NCI-H526 (cell line): ENCODE data around the gene INTS11.

Experiments used
- DNase-seq, 2 experiments: peaks; one replicate each; lab custom pipeline; 2025; lab: John Stamatoyannopoulos, UW

The INTS11 gene

GRCh38 chr1:1285102-1285571 lies 39.3 kb downstream of the INTS11 start:
- no peak for DNase-seq

DNA sequence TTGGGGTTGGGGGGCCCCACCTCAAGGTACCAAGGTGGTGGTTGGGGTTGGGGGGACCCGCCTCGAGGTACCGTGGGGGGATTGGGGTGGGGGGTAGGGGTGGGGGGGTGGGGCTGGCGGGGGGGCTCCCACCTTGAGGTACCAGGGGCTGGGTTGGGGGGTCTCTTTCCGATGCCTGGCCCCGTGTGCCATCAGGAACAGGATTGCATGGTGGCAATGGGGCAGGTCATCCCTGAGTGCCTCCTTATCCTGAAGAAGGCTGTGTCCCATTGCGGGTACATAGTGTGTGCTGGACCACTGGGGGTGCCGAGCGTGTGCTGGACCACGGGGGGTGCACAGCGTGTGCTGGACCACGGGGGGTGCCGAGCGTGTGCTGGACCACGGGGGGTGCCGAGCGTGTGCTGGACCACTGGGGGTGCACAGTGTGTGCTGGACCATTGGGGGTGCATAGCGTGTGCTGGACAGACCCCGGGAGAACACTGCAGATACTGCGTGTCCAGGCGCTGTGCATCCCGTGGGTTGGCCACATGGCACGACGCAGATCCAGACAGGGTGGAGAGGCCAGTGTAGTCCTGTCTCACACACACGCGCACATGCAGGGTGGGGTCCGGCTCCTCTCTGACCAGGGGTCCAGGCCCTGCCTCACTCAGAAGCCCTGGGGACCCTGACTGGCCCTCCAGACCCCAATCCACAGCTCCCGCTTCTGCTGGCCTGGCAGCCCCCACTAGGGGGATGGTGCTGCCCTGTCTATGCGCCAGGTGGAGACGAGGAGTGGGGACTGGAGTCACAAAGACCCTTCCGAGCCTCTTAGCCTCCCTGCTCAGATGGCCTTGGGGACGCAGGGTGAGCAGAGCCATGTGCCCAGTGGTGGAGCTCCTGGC lies 40.0 kb downstream of the INTS11 start:
- no peak for DNase-seq

DNA sequence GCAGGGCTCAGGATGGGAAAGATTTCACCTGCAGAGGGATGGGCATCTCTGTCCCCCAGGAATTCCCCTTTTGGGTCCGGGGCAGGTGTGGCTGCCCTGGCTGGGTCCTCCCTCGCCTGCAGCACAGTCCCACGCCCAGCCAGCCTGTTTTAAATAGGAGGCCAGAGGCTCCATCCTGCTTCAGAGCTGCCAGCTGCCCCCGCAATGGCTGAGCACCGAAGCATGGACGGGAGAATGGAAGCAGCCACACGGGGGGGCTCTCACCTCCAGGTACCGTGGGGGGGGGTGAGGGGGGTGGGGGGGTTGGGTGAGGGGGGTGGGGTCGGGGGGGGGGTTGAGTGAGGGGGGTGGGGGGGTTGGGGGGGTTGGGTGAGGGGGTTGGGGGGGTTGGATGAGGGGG lies 40.6 kb downstream of the INTS11 start:
- peak in 1 of 2 experiments; percentile 75 for DNase-seq

- no peak for DNase-seq
Observed at GRCh38 chr1:1282998-1283397, 41.5 kb downstream of the INTS11 start.

- no peak for DNase-seq
Observed at GRCh38 chr1:1281533-1282321, 42.7 kb downstream of the INTS11 start.

- no peak for DNase-seq
Observed at GRCh38 chr1:1280782-1281481, 43.5 kb downstream of the INTS11 start.

- DNase-seq: no peak
Observed at GRCh38 chr1:1279028-1279427, 45.4 kb downstream of the INTS11 start.

- DNase-seq: no peak
Observed at GRCh38 chr1:1278620-1279019, 45.8 kb downstream of the INTS11 start.

GRCh38 chr1:1275836-1276235 lies 48.6 kb downstream of the INTS11 start:
- DNase-seq: no peak

GRCh38 chr1:1274931-1275431 lies 49.5 kb downstream of the INTS11 start:
- no peak for DNase-seq

- no peak for DNase-seq
Observed at GRCh38 chr1:1274299-1274930, 50.0 kb downstream of the INTS11 start.

- DNase-seq: peak; percentile 46 to 94
Observed at GRCh38 chr1:1273512-1274298, 50.8 kb downstream of the INTS11 start, which contains the start of gene UBE2J2. TSS of gene UBE2J2 (minus strand) at chr1:1273854. CDS start at chr1:1267992, 5,862 bp downstream.

DNA sequence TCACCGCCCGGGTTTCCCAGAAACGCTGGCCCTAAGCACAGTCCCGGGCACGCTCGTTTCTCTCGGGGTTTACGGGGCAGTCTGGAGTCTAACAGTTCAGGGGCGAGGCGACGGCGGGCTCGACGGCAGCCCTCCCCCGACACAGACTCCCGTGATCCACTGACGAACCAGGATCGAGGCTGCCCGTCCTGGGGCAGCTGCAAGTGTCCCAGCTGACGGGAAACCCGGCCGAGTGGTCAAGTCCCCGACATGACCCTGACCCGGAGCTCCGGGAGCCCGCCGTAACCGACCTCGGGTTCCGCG lies 51.3 kb downstream of the INTS11 start:
- DNase-seq: no peak

- no peak for DNase-seq
Observed at GRCh38 chr1:1272341-1273208, 51.9 kb downstream of the INTS11 start.

DNA sequence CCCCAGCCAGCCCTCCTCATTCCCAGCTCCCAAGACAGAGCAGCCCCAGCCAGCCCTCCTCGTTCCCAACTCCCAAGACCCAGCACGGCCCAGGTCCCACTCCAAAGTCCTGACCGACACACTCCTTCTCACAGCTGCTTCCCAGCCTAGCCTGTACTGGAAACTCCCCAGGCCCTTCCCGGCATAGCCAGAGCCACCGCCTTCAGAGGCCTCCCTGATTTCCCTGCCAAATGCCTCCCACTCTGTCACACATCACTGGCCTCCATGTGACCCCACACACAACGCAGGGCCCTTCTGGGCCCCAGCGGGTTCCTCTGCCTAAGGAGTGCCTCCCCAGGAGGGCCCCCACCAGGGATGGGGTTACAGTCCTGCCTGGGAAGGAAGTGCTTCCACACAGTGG lies 53.6 kb downstream of the INTS11 start:
- DNase-seq: no peak

GRCh38 chr1:1268284-1268682 lies 56.2 kb downstream of the INTS11 start:
- DNase-seq: no peak

- no peak for DNase-seq
Observed at GRCh38 chr1:1267488-1268283, 56.8 kb downstream of the INTS11 start.

DNA sequence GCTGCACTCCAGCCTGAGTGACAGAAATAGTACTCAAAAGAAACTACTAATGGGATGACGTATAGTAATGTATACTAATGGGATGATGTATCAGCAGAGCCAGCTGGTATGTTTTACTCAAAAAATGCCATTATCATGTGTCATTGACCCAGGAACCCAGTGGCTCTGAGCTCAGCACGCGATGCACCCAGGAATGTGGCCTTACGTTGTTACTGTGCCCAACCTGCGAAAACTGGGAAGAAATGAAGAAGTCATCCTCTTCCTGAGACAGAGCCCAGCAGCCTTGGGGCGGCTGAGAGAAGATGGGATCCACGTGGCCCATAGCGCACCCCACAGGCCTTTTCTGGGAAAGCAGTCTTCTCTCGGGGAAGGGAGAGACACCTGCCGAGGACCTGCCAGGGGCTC lies 59.6 kb downstream of the INTS11 start:
- DNase-seq: no peak

GRCh38 chr1:1264026-1264425 lies 60.4 kb downstream of the INTS11 start:
- DNase-seq: no peak
